NCI-H2227 treated with DMSO at 0.1 percent for 48 hours (cell line): Measurements from ENCODE around the gene AFG3L2.
A peak's percentile ranks its signal among the peaks of the same experiment; 100 is the strongest.

Experiments used
- DNase-seq: peaks from one replicate; lab custom pipeline; 2025; lab: John Stamatoyannopoulos, UW

AFG3L2 gene

DNA sequence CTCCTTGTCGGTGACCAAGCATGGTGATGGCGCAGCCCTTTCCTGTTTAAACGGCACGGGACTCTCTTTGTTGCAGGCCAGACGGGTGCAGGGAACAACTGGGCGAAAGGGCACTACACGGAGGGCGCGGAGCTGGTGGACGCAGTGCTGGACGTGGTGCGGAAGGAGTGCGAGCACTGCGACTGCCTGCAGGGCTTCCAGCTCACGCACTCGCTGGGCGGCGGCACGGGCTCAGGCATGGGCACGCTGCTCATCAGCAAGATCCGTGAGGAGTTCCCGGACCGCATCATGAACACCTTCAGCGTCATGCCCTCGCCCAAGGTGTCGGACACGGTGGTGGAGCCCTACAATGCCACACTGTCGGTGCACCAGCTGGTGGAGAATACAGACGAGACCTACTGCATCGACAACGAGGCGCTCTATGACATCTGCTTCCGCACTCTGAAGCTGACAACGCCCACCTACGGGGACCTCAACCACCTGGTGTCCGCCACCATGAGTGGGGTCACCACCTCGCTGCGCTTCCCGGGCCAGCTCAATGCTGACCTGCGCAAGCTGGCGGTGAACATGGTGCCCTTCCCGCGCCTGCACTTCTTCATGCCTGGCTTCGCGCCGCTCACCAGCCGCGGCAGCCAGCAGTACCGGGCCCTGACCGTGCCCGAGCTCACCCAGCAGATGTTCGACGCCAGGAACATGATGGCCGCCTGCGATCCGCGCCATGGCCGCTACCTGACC is 51.9 kb downstream of the AFG3L2 start:
- no peak for DNase-seq

- no peak for DNase-seq
These were observed 55.7 kb downstream of the AFG3L2 start for GRCh38 chr18:12321333-12321732.

GRCh38 chr18:12318857-12319256 is 58.2 kb downstream of the AFG3L2 start:
- DNase-seq, result no peak

DNA sequence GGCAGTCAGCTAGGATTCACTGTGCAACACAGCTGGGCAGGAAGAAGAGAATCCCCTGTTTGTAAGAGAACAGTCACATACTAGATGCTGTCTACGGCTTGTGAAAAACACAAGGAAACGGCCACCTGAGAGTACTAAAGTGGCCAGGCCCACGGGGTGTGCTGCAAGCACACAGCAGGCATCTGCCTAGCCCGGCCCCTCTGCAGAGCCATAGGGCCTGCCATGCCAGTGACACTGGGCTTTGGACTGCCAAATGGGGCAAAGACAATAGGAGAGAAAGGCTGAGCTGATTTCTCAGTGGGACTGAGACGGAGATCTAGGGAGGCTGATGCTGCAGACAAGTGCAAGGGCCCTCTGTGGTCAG is 58.7 kb downstream of the AFG3L2 start:
- DNase-seq, result no peak

DNA sequence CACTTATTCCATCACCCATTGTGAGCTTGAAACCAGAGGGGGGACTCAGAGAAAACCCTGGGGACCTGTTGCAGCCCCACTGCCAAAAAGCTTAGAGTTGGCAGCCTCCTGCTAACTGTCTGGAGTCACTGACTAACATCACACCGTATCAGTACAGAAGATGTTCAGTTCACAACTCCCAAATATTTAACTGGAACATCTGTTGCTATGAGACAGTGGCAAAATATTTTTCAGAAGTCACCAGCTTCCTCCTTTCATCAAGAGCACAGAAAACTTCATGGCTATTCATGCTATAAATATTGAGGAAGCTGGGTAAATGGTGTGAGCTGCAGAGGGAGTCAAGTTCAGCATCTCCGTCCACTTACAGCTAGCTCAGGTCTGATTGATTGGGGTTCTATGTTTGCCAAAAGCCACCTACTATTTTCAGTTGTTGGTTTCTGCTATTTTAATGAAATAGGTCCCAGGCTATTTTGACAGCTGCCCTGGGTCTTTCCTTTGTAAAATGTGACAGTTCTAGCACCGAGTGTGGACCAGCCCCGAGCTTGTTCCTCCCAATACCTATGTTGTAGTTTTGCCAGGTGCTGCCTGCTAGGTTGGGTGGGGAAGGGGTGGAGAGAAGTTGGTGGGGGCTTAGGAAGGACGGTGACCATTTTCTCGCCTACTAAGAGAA is 59.2 kb downstream of the AFG3L2 start:
- DNase-seq, result no peak

DNA sequence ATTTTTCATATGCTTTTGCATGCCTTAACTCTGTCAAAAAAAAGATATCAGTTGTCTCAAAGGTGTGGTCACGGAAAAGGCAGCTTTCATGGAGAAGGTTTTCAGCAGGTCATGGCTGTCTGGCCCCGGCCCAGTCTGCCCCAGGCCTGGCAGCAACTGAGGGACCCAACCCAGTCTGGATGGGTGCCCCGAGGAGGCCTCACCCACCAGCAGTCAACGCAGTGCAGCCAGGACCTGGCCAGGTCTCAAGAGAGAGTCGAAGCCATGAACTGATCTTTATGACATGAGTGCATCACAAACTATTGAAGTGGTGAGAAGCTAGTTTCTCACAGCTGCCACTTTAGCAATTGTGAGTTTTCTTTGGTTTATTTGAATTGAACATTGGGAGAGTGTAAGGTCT is 61.1 kb downstream of the AFG3L2 start:
- no peak for DNase-seq

DNA sequence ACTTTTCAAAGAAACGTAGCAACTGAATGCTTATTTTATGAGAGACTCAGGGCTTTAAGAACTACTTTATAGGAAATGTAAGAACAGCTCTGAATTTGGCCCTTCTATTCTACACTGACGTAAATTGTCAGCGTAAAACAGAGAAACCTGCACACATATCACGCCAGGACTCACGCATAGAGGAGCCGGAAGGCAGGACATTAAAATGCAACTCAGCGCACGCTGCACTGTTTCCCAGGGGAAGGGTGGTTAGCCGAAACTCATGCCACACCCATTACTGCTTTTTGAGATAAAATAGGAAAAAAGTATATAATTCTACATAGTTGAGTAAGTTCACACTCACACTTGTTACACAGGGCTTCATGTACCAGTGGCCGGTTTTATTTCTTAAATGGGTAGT is 61.5 kb downstream of the AFG3L2 start:
- no peak for DNase-seq

- DNase-seq, result no peak
These were observed 62.3 kb downstream of the AFG3L2 start for GRCh38 chr18:12314591-12315305.

GRCh38 chr18:12313530-12314245 is 63.3 kb downstream of the AFG3L2 start:
- no peak for DNase-seq

GRCh38 chr18:12312976-12313375 is 64.1 kb downstream of the AFG3L2 start:
- no peak for DNase-seq

GRCh38 chr18:12310762-12311161 is 66.3 kb downstream of the AFG3L2 start:
- no peak for DNase-seq

GRCh38 chr18:12309683-12310198 is 67.3 kb downstream of the AFG3L2 start:
- DNase-seq, result no peak

DNA sequence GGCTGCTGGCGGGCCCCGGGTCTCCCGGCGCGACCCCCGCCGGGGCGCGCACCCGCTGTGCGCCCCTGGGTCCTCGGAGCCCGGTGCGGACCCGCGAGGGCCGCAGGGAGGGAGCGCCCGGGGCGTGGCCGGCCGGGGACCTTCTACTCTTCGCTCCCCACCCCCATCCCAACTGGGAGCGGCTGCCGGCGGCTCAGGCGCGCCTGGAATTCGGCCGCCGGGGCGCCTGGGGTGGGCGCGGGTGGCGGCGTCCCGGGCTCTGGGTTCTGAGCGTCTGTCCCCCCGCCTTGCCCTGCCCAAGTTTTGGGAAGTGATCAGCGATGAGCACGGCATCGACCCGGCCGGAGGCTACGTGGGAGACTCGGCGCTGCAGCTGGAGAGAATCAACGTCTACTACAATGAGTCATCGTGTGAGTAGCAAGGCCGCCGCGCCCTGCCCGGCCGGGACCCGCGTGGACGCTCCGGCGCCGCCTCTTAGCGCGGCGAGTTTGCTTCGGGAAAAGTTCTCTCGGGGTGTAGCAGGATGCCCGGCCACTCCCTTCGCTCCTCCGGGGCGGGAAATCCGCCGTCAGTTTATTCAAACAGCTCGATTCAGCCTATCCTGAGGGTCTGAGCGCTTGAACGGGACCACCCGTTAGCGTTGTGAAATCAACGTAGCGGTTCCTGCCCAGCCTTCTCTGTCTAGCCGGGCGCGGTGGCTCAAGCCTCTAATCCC is 68.5 kb downstream of the AFG3L2 start:
- peak; percentile 55 for DNase-seq

DNA sequence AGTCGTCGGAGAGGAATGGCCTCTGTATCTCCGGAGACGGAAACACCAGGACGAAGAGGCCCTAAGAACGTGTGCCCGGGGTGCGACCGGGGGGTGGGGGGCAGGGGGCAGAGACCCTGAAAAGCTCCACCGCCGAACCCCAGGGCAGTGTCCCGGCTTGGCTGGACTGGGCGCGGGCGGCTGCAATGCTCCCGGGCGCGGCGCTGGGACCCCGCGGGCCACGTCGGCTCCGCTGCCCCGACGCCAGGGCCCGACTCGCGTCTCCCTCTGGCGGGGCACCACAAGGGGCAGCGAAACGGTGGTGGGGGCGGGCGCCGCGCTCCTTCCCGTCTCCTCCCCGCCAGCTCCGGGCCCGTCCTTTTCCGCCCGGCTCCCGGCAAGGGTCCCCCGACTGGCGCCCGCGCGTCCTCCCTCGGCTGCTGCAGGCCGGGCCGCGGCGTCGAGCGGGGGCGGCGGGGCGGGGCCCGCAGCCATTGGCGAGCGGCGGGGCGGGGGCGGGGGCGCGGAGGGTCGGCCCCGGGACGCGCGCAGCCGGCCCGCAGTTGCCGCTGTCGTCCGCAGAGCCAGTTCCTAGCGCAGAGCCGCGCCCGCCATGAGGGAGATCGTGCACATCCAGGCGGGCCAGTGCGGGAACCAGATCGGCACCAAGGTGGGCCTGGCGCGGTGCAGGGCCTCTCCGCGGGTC is 69.2 kb downstream of the AFG3L2 start, which contains the start of gene TUBB6:
TUBB6 (plus strand) TSS at position 541 of the 685 bp plus-strand sequence; CDS start at position 593, 52 bp downstream.
- peak; percentile 64 for DNase-seq

DNA sequence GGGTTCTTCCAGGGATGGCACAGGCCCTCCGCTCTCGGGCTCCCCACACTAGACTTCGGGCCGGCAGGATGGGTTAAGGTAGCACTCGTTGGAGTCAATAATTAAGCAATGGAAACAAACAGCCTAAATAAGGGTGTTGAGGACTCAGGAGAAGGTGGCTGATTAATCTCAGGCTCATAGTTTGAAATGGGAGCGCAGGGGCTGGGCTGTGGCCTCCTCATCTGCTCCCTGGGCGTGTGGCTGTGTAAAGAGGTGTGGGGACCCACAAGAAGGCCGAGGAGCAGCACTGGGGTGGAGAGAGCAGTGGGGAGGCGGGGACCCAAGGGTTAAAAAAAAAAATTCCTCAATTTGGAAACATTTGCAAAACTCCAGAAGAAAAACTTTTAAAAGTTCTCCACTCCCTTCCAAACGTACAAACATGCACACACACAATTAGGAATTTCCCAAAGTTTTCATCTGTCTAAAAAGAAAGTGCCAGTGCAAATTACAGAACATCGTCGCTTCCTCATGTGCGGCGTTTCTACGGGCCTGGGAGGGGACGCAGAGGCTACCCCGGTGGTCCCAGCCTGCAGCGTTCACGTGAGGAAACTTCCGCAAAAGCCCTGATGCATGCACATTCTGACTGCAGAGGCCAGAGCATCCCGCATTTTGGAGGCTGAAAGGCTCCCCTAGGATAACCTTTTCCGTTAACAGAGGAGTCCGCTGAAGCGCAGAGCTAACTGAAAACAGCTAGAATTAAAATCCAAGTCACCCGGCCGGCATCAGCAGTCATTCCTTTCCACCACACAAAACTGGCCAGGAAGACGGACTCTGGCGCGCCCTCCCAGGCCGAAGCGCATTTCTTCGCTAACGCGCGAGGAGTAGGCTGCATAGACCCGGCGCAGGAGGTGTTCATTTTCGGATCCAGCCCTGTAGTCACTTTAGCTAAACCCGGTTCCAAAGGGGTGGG is 70.0 kb downstream of the AFG3L2 start:
- DNase-seq, result peak; percentile 38

GRCh38 chr18:12305930-12306629 is 70.9 kb downstream of the AFG3L2 start:
- no peak for DNase-seq

DNA sequence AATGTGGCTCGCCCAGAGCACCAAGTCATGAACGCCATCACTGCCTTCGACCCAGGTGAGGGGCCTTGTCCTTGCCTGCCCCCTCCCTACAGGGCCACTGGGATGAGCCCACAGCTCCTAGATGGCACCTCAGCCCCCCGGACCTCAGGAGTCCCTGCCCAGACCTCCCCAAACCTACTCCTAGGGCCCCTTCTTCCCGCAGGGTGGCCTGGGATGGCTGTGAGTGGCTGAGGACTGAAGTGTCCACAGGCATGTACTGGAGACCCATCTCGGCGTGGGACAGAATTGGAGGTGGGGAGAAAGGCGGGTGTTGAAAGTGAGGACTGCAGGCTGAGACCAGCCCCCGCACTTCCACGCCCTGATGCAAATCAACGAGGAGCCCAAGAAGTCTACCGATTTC is 71.8 kb downstream of the AFG3L2 start:
- DNase-seq, result no peak

GRCh38 chr18:12304351-12305210 is 72.4 kb downstream of the AFG3L2 start:
- no peak for DNase-seq
